Right lobe of liver (tissue), 6 donors: Measurements from ENCODE around the gene ACTA1. TPM values are rescaled to one million over a fixed set of nuclear protein-coding genes. Genes with fewer than 3 reads are reported as not detected.

ENCODE experiments used
- ATAC-seq, 4 donors: fragments of 200-7000 bp; cut with Tn5 transposase; one replicate each; pipeline ENCODE4 v1.9.1; 2020; ENCODE audit warnings: mild to moderate bottlenecking in 4 of 4, moderate library complexity in 4 of 4
- DNase-seq, 3 donors: peaks; one replicate each; pipeline ENCODE4 v3.0.0-alpha.2; 2020
- H3K27ac ChIP-seq, 3 donors: fragments of 200-600 bp; one replicate each; pipeline ENCODE4 v1.8.0; 2022
- H3K27me3 ChIP-seq, 2 donors: fragments of 200-600 bp; one replicate each; pipeline ENCODE4 v1.8.0; 2022
- H3K36me3 ChIP-seq, 4 donors: fragments of 200-600 bp; sonication (generic) in 1 of 4; one replicate each; pipeline versions ENCODE4 v1.5.1 to v1.8.0; 2017 to 2022; ENCODE audit warnings: control low read depth in 1 of 4
- H3K4me1 ChIP-seq, 4 donors: fragments of 200-600 bp; sonication (generic) in 1 of 4; one replicate each; pipeline versions ENCODE4 v1.5.1 to v1.8.0; 2017 to 2022; ENCODE audit warnings: control low read depth in 1 of 4
- H3K4me3 ChIP-seq, 3 donors: fragments of 200-600 bp; one replicate each; pipeline ENCODE4 v1.8.0; 2022
- H3K9me3 ChIP-seq, 4 donors: fragments of 200-600 bp; sonication (generic) in 1 of 4; one replicate each; pipeline versions ENCODE4 v1.5.1 to v1.8.0; 2017 to 2022; ENCODE audit warnings: control low read depth in 1 of 4
- CTCF ChIP-seq, 4 donors: fragments of 200-600 bp in 3 of 4; fragments of 450-650 bp in 1 of 4; IDR thresholded peaks; one replicate each; pipeline versions ENCODE4 v1.5.1 to v1.8.0; 2016 to 2022; ENCODE audit warnings: antibody characterized with exemption in 4 of 4, mild to moderate bottlenecking in 2 of 4
- POLR2A ChIP-seq: fragments of 450-650 bp; IDR thresholded peaks from one replicate; pipeline ENCODE4 v1.6.1; 2017; ENCODE audit warnings: antibody characterized with exemption, mild to moderate bottlenecking
- WGBS: methylation state at CpG from one replicate; pipeline ENCODE4 v1.1.6; 2018; ENCODE audit warnings: low coverage, low lambda C conversion rate; ENCODE audit not compliant: insufficient coverage; ENCODE audit errors: missing lambda C conversion rate; 5-methylcytosine and 5-hydroxymethylcytosine counted together
- intact Hi-C, 2 donors: fragments of 100-400 bp; cut with DNase I; formaldehyde crosslinking; loops; one replicate each; pipeline versions ENCODE4 v1.11.2 to v1.14.1; 2022
- total RNA-seq, 6 experiments: library from RNA; depleted of rRNA in 2 of 6; stranded (reverse); fragments of >200 nt in 2 of 6; fragmentation: NEBNext Ultra II Directional in 3 of 6; extraction: Animal tissue kit (Norgen Biotek cat#: 25700) in 3 of 6; gene quantifications; one replicate each; pipeline versions ENCODE4 v1.1.0 to v1.2.4, GENCODE V29; 2016 to 2023
- donor health status: DM: no; HTN: yes; CAD: no.
- donor health status: DM: no; HTN: no; CAD: no.
- donor health status: DM: no; HTN: no; CAD: no.
- donor health status: DM: no; HTN: yes; CAD: no.
- donor health status: DM: no; HTN: yes; CAD: no.

ACTA1 gene
- total RNA-seq, 6 experiments from 2014 or later, result 1.1 to 14.2 (median 1.3) TPM; not detected in 1

GRCh38 chr1:229459815-229460214, 25.9 kb upstream of the ACTA1 start:
- Histone ChIP-seq H3K4me3 (no peak overlapping the region), H3K27me3 (no peaks in the 10 kb centered on the region), H3K36me3 (peaks cover 0 to 85% (median 12%) of the 10 kb centered on the region in 4 donors), H3K9me3 (no peaks in the 10 kb centered on the region), H3K27ac (no peak overlapping the region), H3K4me1 (no peaks in the 10 kb centered on the region)
- intact Hi-C loops, result no loop called here
- ATAC-seq (no peak), DNase-seq (no peak)
- WGBS, result 98% methylated on average over 3 of the region's 3 CpGs
- TF ChIP-seq POLR2A (no peak), CTCF (IDR thresholded peaks at IDR 0.05) (no peak)

- WGBS, result 87% methylated on average over 4 of the region's 4 CpGs
- no peak overlapping the region for H3K27ac ChIP-seq
- DNase-seq (no peak), ATAC-seq (no peak)
- H3K4me3 ChIP-seq, result no peak overlapping the region
- H3K9me3 ChIP-seq, result no peaks in the 10 kb centered on the region
- H3K4me1 ChIP-seq, result no peaks in the 10 kb centered on the region
- intact Hi-C loops, result no loop called here
- H3K36me3 ChIP-seq, result peaks cover 0 to 61% (median 6%) of the 10 kb centered on the region in 4 donors
- H3K27me3 ChIP-seq, result no peaks in the 10 kb centered on the region
- TF ChIP-seq POLR2A (no peak), CTCF (IDR thresholded peaks at IDR 0.05) (no peak)
These were observed 23.5 kb upstream of the ACTA1 start for GRCh38 chr1:229457436-229457835.

GRCh38 chr1:229456016-229456415, 22.1 kb upstream of the ACTA1 start:
- Histone ChIP-seq H3K4me1 (no peaks in the 10 kb centered on the region), H3K9me3 (no peaks in the 10 kb centered on the region), H3K27me3 (no peaks in the 10 kb centered on the region), H3K36me3 (peaks cover 0 to 49% (median 7%) of the 10 kb centered on the region in 4 donors), H3K27ac (no peak overlapping the region), H3K4me3 (no peak overlapping the region)
- TF ChIP-seq POLR2A, result no peak
- no peak for TF ChIP-seq CTCF (IDR thresholded peaks at IDR 0.05)
- intact Hi-C loops, result no loop called here
- ATAC-seq, result no peak
- 58% methylated on average over 2 of the region's 3 CpGs for WGBS
- DNase-seq, result no peak

GRCh38 chr1:229454056-229454455, 20.2 kb upstream of the ACTA1 start:
- H3K4me1 ChIP-seq, result no peaks in the 10 kb centered on the region
- ATAC-seq, result no peak
- no peak overlapping the region for H3K27ac ChIP-seq
- no peaks in the 10 kb centered on the region for H3K27me3 ChIP-seq
- WGBS, result 80% methylated on average over 2 of the region's 4 CpGs
- H3K9me3 ChIP-seq, result no peaks in the 10 kb centered on the region
- H3K36me3 ChIP-seq, result peaks cover 0 to 40% (median 7%) of the 10 kb centered on the region in 4 donors
- no peak overlapping the region for H3K4me3 ChIP-seq
- intact Hi-C loops, result no loop called here
- no peak for DNase-seq
- TF ChIP-seq POLR2A, result no peak
- TF ChIP-seq CTCF (IDR thresholded peaks at IDR 0.05), result no peak
